ENCODE data around the gene EFCAB9. TPM values are rescaled to one million over a fixed set of nuclear protein-coding genes. Genes with fewer than 3 reads are reported as not detected.
A peak's percentile ranks its signal among the peaks of the same experiment; 100 is the strongest.

Gene EFCAB9
- polyA plus RNA-seq, 1 of the 3 experiments (the other 2 are of a cell fraction) = 0.10 TPM

DNA sequence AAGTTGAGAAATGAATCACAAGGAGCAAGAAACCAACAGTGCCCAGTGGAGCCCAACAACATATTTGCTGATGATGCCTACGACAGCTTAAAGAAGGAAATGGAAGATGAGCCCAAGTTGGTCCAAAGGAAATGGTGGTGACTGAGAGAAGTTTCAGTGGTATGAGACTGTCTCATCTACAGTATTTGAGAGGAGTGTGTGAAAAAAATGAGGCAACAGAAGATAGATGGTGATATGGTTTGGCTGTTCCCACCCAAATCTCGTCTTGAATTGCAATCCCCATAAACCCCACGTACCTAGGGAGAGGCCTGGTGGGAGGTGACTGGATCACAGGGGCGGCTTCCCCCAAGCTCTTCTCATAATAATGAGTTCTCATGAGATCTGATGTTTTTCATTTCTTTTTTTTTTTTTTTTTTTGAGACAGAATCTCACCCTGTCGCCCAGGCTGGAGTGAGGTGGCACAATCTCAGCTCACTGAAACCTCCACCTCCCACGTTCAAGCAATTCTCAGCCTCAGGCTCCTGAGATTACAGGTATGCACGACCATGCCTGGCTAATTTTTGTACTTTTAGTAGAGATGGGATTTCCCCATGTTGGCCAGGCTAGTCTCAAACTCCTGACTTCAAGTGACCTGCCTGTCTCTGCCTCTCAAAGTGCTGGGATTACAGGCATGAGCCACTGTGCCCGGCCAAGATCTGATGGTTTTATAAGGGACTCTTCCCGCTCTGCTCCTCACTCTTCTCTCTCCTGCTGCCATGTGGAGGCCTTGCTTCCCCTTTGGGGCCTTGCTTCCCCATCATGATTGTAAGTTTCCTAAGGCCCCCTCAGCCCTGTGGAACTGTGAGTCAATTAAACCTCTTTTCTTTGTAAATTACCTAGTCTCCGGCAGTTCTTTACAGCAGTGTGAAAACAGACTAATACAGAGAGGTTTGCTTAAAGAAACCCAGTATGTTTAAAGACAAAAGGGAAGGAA, 30.2 kb downstream of the EFCAB9 start:
- Histone ChIP-seq H2AFZ (ENCODE audit: low read depth) (no peak overlapping the region), H3K9ac (no peak overlapping the region), H3K4me3 (ENCODE audit: low read depth in 2 of 2, low read length in 1 of 2) (no peak overlapping the region), H4K20me1 (ENCODE audit: insufficient read depth) (no peaks in the 10 kb centered on the region), H3K27ac (ENCODE audit: low read depth in 2 of 2, low read length in 1 of 2) (peak overlapping the region in 1 of 2 experiments; percentile 78; a peak in 2 of 4 replicates), H3K36me3 (replicated peaks in 1 of 2; ENCODE audit: control insufficient read depth in 1 of 2, insufficient read depth in 2 of 2, low read length in 1 of 2) (peaks cover 9 to 61% of the 10 kb centered on the region in 2 experiments), H3K9me3 (no peaks in the 10 kb centered on the region), H3K4me1 (ENCODE audit: control insufficient read depth in 1 of 2, insufficient read depth in 2 of 2, low read depth in 1 of 2, low read length in 1 of 2) (peaks cover 0 to 8% of the 10 kb centered on the region in 2 experiments; a peak in 2 of 4 replicates), H3K27me3 (ENCODE audit: insufficient read depth) (no peaks in the 10 kb centered on the region), H3K79me2 (ENCODE audit: insufficient read depth) (peaks cover 54% of the 10 kb centered on the region), H3K4me2 (no peak overlapping the region), H3F3A (replicated peaks; ENCODE audit: insufficient read depth) (peaks cover 11% of the 10 kb centered on the region), H3K9me2 (no peaks in the 10 kb centered on the region)
- ChIA-PET CTCF (no interaction called here), POLR2A (interaction anchor here (0.6 to 1.0 kb wide), 3 partner anchors 36 to 58 kb away, joined by 3 to 4 read pairs (median 3); partner anchors contain the start of gene STK10)
- no peak for DNase-seq
- 91% methylated on average over 10 of the region's 10 CpGs for WGBS (ENCODE audit: low lambda C conversion rate)
- TF ChIP-seq TEAD4 (IDR thresholded peaks at IDR 0.05; ENCODE audit: borderline replicate concordance, insufficient read depth) = no peak
- TF ChIP-seq, protein P1, sequence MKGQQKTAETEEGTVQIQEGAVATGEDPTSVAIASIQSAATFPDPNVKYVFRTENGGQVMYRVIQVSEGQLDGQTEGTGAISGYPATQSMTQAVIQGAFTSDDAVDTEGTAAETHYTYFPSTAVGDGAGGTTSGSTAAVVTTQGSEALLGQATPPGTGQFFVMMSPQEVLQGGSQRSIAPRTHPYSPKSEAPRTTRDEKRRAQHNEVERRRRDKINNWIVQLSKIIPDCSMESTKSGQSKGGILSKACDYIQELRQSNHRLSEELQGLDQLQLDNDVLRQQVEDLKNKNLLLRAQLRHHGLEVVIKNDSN (IDR thresholded peaks at IDR 0.05; ENCODE audit: borderline replicate concordance, low read depth) = no peak
- TF ChIP-seq FOSL2 (IDR thresholded peaks at IDR 0.05; ENCODE audit: borderline replicate concordance, low read depth) = no peak

DNA sequence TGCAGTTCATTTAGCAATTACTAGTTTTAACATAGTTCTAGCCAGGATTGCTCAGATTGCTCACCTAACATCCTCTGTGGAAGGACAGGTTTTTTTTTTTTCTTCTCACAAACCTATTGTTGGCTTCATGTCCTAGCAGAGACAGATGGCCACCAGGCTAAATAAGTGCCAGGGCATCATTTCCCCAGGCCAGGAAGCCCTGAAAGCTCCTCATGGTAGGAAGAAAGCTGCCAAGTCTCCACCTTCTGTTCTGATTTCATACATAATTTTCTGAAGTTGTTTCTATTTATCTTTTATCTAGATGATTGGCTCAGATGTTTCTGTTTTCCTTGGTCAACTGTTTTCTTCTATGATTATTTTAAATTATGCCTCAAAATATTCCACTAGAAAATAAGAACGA, 31.0 kb downstream of the EFCAB9 start:
- CTCF ChIA-PET = no interaction called here

DNA sequence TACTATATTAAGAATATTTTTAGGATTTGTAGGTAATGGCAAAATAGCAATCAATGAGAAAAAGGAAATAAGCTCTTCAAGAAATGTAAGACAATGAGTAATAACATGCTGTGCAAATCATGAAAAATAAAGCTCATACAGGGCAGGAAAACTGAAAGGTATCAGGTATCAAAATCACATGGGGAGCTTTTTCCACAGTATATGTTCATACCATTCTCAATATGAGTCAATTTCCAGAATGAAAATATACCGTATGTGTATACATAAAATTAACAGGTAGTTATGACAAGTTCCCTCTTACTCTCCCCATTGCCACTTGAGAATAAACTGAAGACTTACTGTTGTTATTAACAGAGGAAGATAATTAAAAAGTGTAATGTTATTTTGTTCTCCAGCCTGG, 35.9 kb downstream of the EFCAB9 start:
- Histone ChIP-seq H3K4me2 (no peak overlapping the region), H3K4me3 (ENCODE audit: low read depth in 2 of 2, low read length in 1 of 2) (no peak overlapping the region), H3K36me3 (replicated peaks in 1 of 2; ENCODE audit: control insufficient read depth in 1 of 2, insufficient read depth in 2 of 2, low read length in 1 of 2) (peaks cover 24 to 68% of the 10 kb centered on the region in 2 experiments), H3F3A (replicated peaks; ENCODE audit: insufficient read depth) (peaks cover 8% of the 10 kb centered on the region), H4K20me1 (ENCODE audit: insufficient read depth) (peaks cover 6% of the 10 kb centered on the region), H3K9me3 (no peaks in the 10 kb centered on the region), H2AFZ (ENCODE audit: low read depth) (no peak overlapping the region), H3K27ac (ENCODE audit: low read depth in 2 of 2, low read length in 1 of 2) (no peak overlapping the region), H3K9ac (no peak overlapping the region), H3K9me2 (no peaks in the 10 kb centered on the region), H3K79me2 (ENCODE audit: insufficient read depth) (peaks cover 57% of the 10 kb centered on the region), H3K4me1 (ENCODE audit: control insufficient read depth in 1 of 2, insufficient read depth in 2 of 2, low read depth in 1 of 2, low read length in 1 of 2) (peaks cover 0 to 7% of the 10 kb centered on the region in 2 experiments; a peak in 2 of 4 replicates), H3K27me3 (ENCODE audit: insufficient read depth) (no peaks in the 10 kb centered on the region)
- no peak for DNase-seq
- TF ChIP-seq RCOR1 (IDR thresholded peaks at IDR 0.05; ENCODE audit: low read length) (no peak), SMC3 (IDR thresholded peaks at IDR 0.05; ENCODE audit: low read depth, low read length) (no peak), EP300 (IDR thresholded peaks at IDR 0.05; ENCODE audit: borderline replicate concordance in 1 of 2, low read depth in 1 of 2, low read length in 1 of 2) (no peak), TAF1 (IDR thresholded peaks at IDR 0.05; ENCODE audit: borderline replicate concordance, low read depth, low read length) (no peak)
- CTCF ChIA-PET = interaction anchor here (0.7 to 1.9 kb wide), 2 partner anchors 27 to 53 kb away, joined by 4 to 5 read pairs; partner anchors contain the start of gene UBTD2
- POLR2A ChIA-PET = no interaction called here
- 97% methylated on average over 1 of the region's 1 CpG for WGBS (ENCODE audit: low lambda C conversion rate)

More for the DNA sequence above, 31.0 kb downstream of the EFCAB9 start:
- DNase-seq = peak; percentile 47
- Histone ChIP-seq H3K9ac (no peak overlapping the region), H3F3A (replicated peaks; ENCODE audit: insufficient read depth) (peaks cover 3% of the 10 kb centered on the region), H3K4me2 (no peak overlapping the region), H4K20me1 (ENCODE audit: insufficient read depth) (no peaks in the 10 kb centered on the region), H3K9me3 (no peaks in the 10 kb centered on the region), H3K27me3 (ENCODE audit: insufficient read depth) (no peaks in the 10 kb centered on the region), H3K4me1 (ENCODE audit: control insufficient read depth in 1 of 2, insufficient read depth in 2 of 2, low read depth in 1 of 2, low read length in 1 of 2) (peaks cover 0 to 8% of the 10 kb centered on the region in 2 experiments; a peak in 2 of 4 replicates), H3K27ac (ENCODE audit: low read depth in 2 of 2, low read length in 1 of 2) (peak overlapping the region in 1 of 2 experiments; percentile 78; a peak in 2 of 4 replicates), H3K4me3 (ENCODE audit: low read depth in 2 of 2, low read length in 1 of 2) (no peak overlapping the region), H3K36me3 (replicated peaks in 1 of 2; ENCODE audit: control insufficient read depth in 1 of 2, insufficient read depth in 2 of 2, low read length in 1 of 2) (peaks cover 13 to 59% of the 10 kb centered on the region in 2 experiments), H3K9me2 (no peaks in the 10 kb centered on the region), H3K79me2 (ENCODE audit: insufficient read depth) (peaks cover 52% of the 10 kb centered on the region), H2AFZ (ENCODE audit: low read depth) (no peak overlapping the region)
- TF ChIP-seq RCOR1 (IDR thresholded peaks at IDR 0.05; ENCODE audit: low read length) = 0 out of 2 replicates have a peak, but pooled peaks have one; percentile 24
- TF ChIP-seq NFIC (IDR thresholded peaks at IDR 0.05; ENCODE audit: borderline replicate concordance) = no peak
- POLR2A ChIA-PET = interaction anchor here (1.0 kb wide), 1 partner anchor 37 kb away, joined by 4 read pairs; the partner anchor contains the start of gene STK10
- 28% methylated on average over 1 of the region's 1 CpG for WGBS (ENCODE audit: low lambda C conversion rate)
